Measurements from ENCODE around the gene TSPEAR. TPM values are rescaled to one million over a fixed set of nuclear protein-coding genes. Genes with fewer than 3 reads are reported as not detected.

The TSPEAR gene
- total RNA-seq, 2 donors from 2014 or later = not detected

DNA sequence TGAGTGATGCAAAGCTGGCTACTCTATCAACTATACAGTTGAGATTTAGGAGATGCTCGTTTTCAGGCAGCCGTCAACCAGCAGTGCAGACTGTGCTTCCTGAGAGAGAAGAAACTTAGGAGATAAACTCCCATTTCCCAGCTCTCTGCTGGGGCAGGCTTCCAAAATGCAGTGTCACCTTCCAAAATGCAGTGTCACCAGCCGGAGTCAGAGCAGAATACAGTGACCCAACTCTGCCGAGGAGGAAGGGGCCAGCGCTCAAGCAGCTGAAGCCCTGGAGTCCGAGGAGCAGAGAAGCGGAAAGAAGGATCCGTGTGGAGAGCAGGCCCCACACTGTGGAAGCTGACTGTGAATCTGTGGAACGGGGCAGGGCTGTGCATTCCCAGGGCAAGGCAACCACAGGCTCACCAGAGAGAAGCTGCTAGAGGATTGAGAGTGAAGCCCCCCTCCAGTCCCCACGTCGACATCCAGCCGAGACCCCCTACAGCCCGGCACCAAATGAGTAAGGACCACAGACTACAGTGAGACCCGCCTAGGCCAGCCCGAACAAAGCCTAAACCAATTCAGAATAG lies 28.7 kb downstream of the TSPEAR start:
- intact Hi-C loops (cut with DNase I) = no loop called here

DNA sequence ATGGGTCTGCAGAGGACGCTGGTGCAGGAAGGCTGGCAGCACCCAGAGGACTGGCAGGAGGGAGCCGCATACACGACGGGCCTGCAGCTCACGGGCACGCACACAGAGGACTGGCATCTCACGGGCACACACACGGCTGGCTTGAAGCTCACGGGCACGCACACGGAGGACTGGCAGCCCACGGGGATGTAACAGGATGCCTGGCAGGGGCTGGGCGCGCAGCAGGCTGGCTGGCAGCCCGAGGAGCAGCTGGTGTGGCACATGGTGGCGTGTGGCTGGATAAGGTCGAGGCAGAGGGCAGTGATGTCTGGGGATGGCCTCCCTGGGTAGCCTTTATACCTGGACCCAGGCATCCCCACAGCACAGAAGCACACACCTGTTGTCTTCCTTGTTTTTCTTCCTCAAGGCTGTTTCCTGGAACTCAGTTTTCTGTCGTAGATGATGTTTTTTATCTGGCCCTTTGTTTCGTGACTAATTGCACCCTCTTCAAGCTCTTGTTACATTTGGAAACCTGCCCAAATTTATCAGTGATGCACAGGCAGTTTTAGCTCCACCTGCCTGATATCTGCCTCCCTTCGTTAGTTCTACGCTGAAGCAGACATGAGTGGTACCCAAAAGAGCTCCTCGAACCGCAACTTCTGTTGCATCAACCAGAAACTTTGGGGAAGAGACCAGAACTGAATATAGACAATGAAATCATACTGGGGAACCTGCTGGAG lies 29.4 kb downstream of the TSPEAR start, which contains the start of gene KRTAP12-1:
Gene KRTAP12-1 (minus strand): TSS at position 303 of the 719 bp plus-strand sequence. CDS start 40 bp downstream, at position 263.
- no peaks in the 10 kb centered on the region for H3K36me3 ChIP-seq
- no peaks in the 10 kb centered on the region for H3K27me3 ChIP-seq
- intact Hi-C loops (cut with DNase I) = no loop called here
- no peak for DNase-seq
- H3K9ac ChIP-seq (ENCODE audit: low read depth in 2 of 2, low read length in 2 of 2) = no peak within 1 kb of the TSS
- H3K9me3 ChIP-seq = no peaks in the 10 kb centered on the region
- H3K4me3 ChIP-seq = no peak within 1 kb of the TSS
- no peak within 1 kb of the TSS for H3K27ac ChIP-seq
- TF ChIP-seq, protein P1, sequence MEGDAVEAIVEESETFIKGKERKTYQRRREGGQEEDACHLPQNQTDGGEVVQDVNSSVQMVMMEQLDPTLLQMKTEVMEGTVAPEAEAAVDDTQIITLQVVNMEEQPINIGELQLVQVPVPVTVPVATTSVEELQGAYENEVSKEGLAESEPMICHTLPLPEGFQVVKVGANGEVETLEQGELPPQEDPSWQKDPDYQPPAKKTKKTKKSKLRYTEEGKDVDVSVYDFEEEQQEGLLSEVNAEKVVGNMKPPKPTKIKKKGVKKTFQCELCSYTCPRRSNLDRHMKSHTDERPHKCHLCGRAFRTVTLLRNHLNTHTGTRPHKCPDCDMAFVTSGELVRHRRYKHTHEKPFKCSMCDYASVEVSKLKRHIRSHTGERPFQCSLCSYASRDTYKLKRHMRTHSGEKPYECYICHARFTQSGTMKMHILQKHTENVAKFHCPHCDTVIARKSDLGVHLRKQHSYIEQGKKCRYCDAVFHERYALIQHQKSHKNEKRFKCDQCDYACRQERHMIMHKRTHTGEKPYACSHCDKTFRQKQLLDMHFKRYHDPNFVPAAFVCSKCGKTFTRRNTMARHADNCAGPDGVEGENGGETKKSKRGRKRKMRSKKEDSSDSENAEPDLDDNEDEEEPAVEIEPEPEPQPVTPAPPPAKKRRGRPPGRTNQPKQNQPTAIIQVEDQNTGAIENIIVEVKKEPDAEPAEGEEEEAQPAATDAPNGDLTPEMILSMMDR (IDR thresholded peaks at IDR 0.05) = no peak
- H3K4me1 ChIP-seq = no peaks in the 10 kb centered on the region

More for the DNA sequence above, 28.7 kb downstream of the TSPEAR start:
- no peaks in the 10 kb centered on the region for H3K36me3 ChIP-seq
- no peak for DNase-seq
- TF ChIP-seq, protein P1 (IDR thresholded peaks at IDR 0.05) = no peak
- H3K9me3 ChIP-seq = no peaks in the 10 kb centered on the region
- no peak overlapping the region for H3K9ac ChIP-seq (ENCODE audit: low read depth in 2 of 2, low read length in 2 of 2)
- H3K4me1 ChIP-seq = no peaks in the 10 kb centered on the region
- no peaks in the 10 kb centered on the region for H3K27me3 ChIP-seq
- H3K4me3 ChIP-seq = no peak overlapping the region
- H3K27ac ChIP-seq = no peak overlapping the region

DNA sequence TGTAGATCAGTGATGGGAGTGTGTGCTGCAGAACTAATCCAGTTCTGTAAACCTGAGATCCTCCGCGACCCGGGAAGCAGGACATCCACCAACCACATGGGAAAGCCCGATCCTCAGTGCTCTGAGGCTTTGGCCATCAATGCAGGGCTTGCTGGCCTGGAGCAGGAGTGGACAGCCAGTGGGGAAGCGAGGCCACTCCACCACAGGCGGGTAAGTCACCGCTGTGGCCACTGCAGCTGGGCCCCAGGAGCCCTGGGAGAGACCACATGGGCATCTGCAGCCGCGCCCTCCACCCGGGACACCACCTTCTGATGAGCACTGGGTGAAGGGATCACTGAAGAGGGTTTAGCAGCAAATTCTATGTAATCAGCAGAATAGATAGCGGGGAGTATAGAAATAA lies 30.2 kb downstream of the TSPEAR start:
- Histone ChIP-seq H3K27me3 (no peaks in the 10 kb centered on the region), H3K9me3 (no peaks in the 10 kb centered on the region), H3K4me1 (no peaks in the 10 kb centered on the region), H3K4me3 (no peak overlapping the region), H3K36me3 (no peaks in the 10 kb centered on the region), H3K27ac (no peak overlapping the region), H3K9ac (ENCODE audit: low read depth in 2 of 2, low read length in 2 of 2) (no peak overlapping the region)
- no peak for DNase-seq
- TF ChIP-seq, protein P1 (IDR thresholded peaks at IDR 0.05) = no peak
- intact Hi-C loops (cut with DNase I) = no loop called here

DNA sequence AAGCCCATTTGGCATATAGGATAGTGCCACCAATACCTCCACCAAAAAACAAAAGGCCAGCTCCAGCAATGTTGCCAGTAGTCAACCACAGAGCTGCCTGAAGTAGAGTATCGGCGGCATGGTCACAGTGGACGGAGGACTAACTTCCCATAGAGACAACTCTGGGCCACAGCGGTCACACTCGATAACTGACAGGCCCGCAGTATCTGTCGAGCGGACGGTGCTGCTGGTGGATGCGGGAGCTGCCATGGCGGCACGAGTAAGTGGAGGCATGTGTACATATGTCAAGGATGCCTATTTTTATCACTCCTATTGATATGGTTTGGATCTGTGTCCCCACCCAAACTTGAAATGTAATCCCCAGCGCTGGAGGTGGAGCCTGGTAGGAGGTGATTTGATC lies 33.5 kb downstream of the TSPEAR start:
- TF ChIP-seq, protein P1 (IDR thresholded peaks at IDR 0.05) = no peak
- Histone ChIP-seq H3K27me3 (no peaks in the 10 kb centered on the region), H3K27ac (no peak overlapping the region), H3K4me3 (no peak overlapping the region), H3K9me3 (no peaks in the 10 kb centered on the region), H3K4me1 (no peaks in the 10 kb centered on the region), H3K36me3 (no peaks in the 10 kb centered on the region), H3K9ac (ENCODE audit: low read depth in 2 of 2, low read length in 2 of 2) (no peak overlapping the region)
- intact Hi-C loops (cut with DNase I) = no loop called here
- DNase-seq = no peak

DNA sequence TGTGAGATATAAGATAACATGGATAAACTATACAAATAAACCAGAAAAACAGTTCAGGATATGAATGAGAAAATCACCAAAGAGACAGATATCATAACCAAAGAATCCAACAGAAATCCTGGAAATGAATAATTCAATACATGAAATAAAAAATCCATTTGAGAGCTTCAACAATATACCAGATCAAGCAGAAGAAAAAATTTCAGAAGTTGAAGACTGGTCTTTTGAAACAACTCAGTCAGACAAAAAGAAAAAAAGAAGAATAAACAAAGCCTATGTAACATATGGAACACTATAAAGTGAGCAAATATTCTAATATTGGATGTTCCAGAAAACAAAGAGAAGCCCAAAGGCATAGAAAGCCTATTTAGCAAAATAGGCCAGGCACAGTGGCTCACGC lies 39.5 kb downstream of the TSPEAR start:
- no peak for DNase-seq
- H3K4me3 ChIP-seq = no peak overlapping the region
- H3K9me3 ChIP-seq = no peaks in the 10 kb centered on the region
- H3K4me1 ChIP-seq = no peaks in the 10 kb centered on the region
- no peak overlapping the region for H3K9ac ChIP-seq (ENCODE audit: low read depth in 2 of 2, low read length in 2 of 2)
- TF ChIP-seq, protein P1 (IDR thresholded peaks at IDR 0.05) = no peak
- H3K27ac ChIP-seq = no peak overlapping the region
- no peaks in the 10 kb centered on the region for H3K27me3 ChIP-seq
- intact Hi-C loops (cut with DNase I) = no loop called here
- H3K36me3 ChIP-seq = no peaks in the 10 kb centered on the region
